Endothelial cell of umbilical vein (primary cell): ENCODE results near the gene CAPN5.

Source experiments
- CTCF ChIP-seq, 2 donors: IDR thresholded peaks; 1 replicate in 1 of 2; 2 replicates in 1 of 2; pipeline ENCODE4 v1.5.1; 2011; ENCODE audit warnings: low read length in 2 of 2, mild to moderate bottlenecking in 2 of 2, moderate library complexity in 2 of 2, control low read depth in 1 of 2, inconsistent platforms in 1 of 2, low read depth in 1 of 2; ENCODE audit not compliant: insufficient read depth in 1 of 2; ENCODE audit errors: extremely low read depth in 1 of 2
- EZH2 ChIP-seq: IDR thresholded peaks from 2 replicates; pipeline ENCODE4 v1.6.1; 2012; ENCODE audit warnings: borderline replicate concordance, low read depth, mild to moderate bottlenecking, moderate library complexity, low read length, inconsistent platforms; ENCODE audit not compliant: severe bottlenecking
- FOS ChIP-seq: IDR thresholded peaks from 2 replicates; pipeline ENCODE4 v1.6.1; 2011; ENCODE audit warnings: mild to moderate bottlenecking, low read length, moderate library complexity, borderline replicate concordance; ENCODE audit not compliant: insufficient read depth
- JUN ChIP-seq: IDR thresholded peaks from 2 replicates; pipeline ENCODE4 v1.6.1; 2011; ENCODE audit warnings: borderline replicate concordance, low read depth; ENCODE audit not compliant: insufficient read length, insufficient read depth
- POLR2A ChIP-seq: IDR thresholded peaks from 2 replicates; pipeline ENCODE4 v1.6.1; 2012; ENCODE audit warnings: low read depth, mild to moderate bottlenecking, control low read depth, low read length
- POLR2AphosphoS5 ChIP-seq: IDR thresholded peaks from 2 replicates; pipeline ENCODE4 v1.6.1; 2012; ENCODE audit warnings: low read depth, mild to moderate bottlenecking, control low read depth, low read length, moderate library complexity; ENCODE audit not compliant: insufficient read depth

DNA sequence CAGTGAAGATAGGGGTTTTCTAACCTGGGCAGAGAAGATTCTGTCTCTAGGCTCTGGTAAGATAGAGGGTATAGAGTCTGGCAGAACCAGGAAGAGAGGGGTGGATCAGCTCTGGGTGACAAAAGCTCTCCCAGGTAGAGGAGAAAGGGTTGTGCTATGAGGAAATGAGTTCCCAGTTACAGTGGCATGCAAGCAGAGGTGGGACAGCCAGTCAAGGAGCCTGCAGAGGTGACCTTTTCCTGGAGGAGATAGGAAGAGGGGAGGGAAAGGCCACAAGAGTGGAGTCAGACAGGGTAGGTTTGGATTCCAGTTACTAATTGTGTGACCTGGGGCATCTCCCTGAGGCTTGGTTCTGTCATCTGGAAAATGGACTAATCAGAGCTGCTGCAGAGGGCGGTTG, 3.4 kb upstream of the CAPN5 start:
- TF ChIP-seq CTCF (IDR thresholded peaks at IDR 0.05; ENCODE audit: extremely low read depth in 1 of 2, insufficient read depth in 1 of 2, low read depth in 1 of 2, low read length in 2 of 2) (no peak), POLR2AphosphoS5 (no peak), POLR2A (no peak), EZH2 (no peak), JUN (no peak), FOS (no peak)
